HG03442 (cell line): Measurements from ENCODE around the gene CGN.

Source experiments
- ATAC-seq: cut with Tn5 transposase; IDR thresholded peaks from one replicate; pipeline ENCODE4 v1.9.1; 2021; ENCODE audit warnings: mild to moderate bottlenecking, moderate library complexity; ENCODE audit not compliant: unreplicated experiment

Gene CGN

GRCh38 chr1:151510957-151511635 lies at the start of gene CGN:
CGN (plus strand) TSS chr1:151511387; CDS start chr1:151518520, 7,133 bp downstream.
- ATAC-seq = no peak

- ATAC-seq = no peak
Measured at GRCh38 chr1:151461694-151462093, 49.5 kb upstream of the CGN start.

- no peak for ATAC-seq
Measured at GRCh38 chr1:151465026-151465425, 46.2 kb upstream of the CGN start.

- no peak for ATAC-seq
Measured at GRCh38 chr1:151472856-151473731, 38.1 kb upstream of the CGN start.

- ATAC-seq = no peak
Measured at GRCh38 chr1:151474745-151475144, 36.4 kb upstream of the CGN start.

- ATAC-seq = peak; percentile 81
Measured at GRCh38 chr1:151475175-151475574, 36.0 kb upstream of the CGN start.

- ATAC-seq = no peak
Measured at GRCh38 chr1:151476083-151476482, 35.1 kb upstream of the CGN start.

- ATAC-seq = no peak
Measured at GRCh38 chr1:151477066-151477465, 34.1 kb upstream of the CGN start.

- ATAC-seq = no peak
Measured at GRCh38 chr1:151478140-151478812, 32.9 kb upstream of the CGN start.

GRCh38 chr1:151478923-151479322 lies 32.3 kb upstream of the CGN start:
- ATAC-seq = no peak

- ATAC-seq = no peak
Measured at GRCh38 chr1:151479462-151479861, 31.7 kb upstream of the CGN start.

- ATAC-seq = no peak
Measured at GRCh38 chr1:151482017-151482416, 29.2 kb upstream of the CGN start.

- ATAC-seq = no peak
Measured at GRCh38 chr1:151485685-151486255, 25.4 kb upstream of the CGN start.

- ATAC-seq = no peak
Measured at GRCh38 chr1:151486557-151486956, 24.6 kb upstream of the CGN start.

- no peak for ATAC-seq
Measured at GRCh38 chr1:151491641-151492040, 19.5 kb upstream of the CGN start.

- ATAC-seq = no peak
Measured at GRCh38 chr1:151492120-151492519, 19.1 kb upstream of the CGN start.

GRCh38 chr1:151493042-151493441 lies 18.1 kb upstream of the CGN start:
- no peak for ATAC-seq

- ATAC-seq = no peak
Measured at GRCh38 chr1:151494741-151495281, 16.4 kb upstream of the CGN start.

- ATAC-seq = no peak
Measured at GRCh38 chr1:151495316-151495715, 15.9 kb upstream of the CGN start.

- no peak for ATAC-seq
Measured at GRCh38 chr1:151499365-151499764, 11.8 kb upstream of the CGN start.

GRCh38 chr1:151499930-151500329 lies 11.3 kb upstream of the CGN start:
- no peak for ATAC-seq
